GOT3 (cell line): ENCODE results near the gene ABCA6.
"Not testable (repeated sequence)": the region's sequence is repeated elsewhere in the genome, so short reads cannot be mapped to it uniquely, and the experiment has no call there.

ENCODE experiments used
- DNase-seq: peaks from one replicate; lab custom pipeline; 2025; ENCODE audit warnings: mixed read lengths; lab: John Stamatoyannopoulos, UW

ABCA6 gene

GRCh38 chr17:69141431-69142174 lies at the start of gene ABCA6:
Gene ABCA6 (minus strand): TSS chr17:69141895. CDS start chr17:69140703, 1,192 bp downstream.
- no peak for DNase-seq

GRCh38 chr17:69188796-69189195 lies 47.1 kb upstream of the ABCA6 start:
- DNase-seq = no peak

GRCh38 chr17:69188064-69188463 lies 46.4 kb upstream of the ABCA6 start:
- no peak for DNase-seq

GRCh38 chr17:69187294-69187693 lies 45.6 kb upstream of the ABCA6 start:
- DNase-seq = no peak

GRCh38 chr17:69179227-69179952 lies 37.7 kb upstream of the ABCA6 start:
- no peak for DNase-seq

- DNase-seq = no peak
Observed at GRCh38 chr17:69176457-69176795, 34.7 kb upstream of the ABCA6 start.

- DNase-seq = no peak
Observed at GRCh38 chr17:69175625-69176456, 34.1 kb upstream of the ABCA6 start.

GRCh38 chr17:69175262-69175624 lies 33.5 kb upstream of the ABCA6 start:
- DNase-seq = no peak

- no peak for DNase-seq
Observed at GRCh38 chr17:69173118-69173517, 31.4 kb upstream of the ABCA6 start.

- DNase-seq = no peak
Observed at GRCh38 chr17:69170377-69170776, 28.7 kb upstream of the ABCA6 start.

GRCh38 chr17:69168642-69169041 lies 26.9 kb upstream of the ABCA6 start:
- not testable (repeated sequence) for DNase-seq

GRCh38 chr17:69166957-69167356 lies 25.3 kb upstream of the ABCA6 start:
- no peak for DNase-seq

GRCh38 chr17:69164206-69164605 lies 22.5 kb upstream of the ABCA6 start:
- DNase-seq = no peak

- no peak for DNase-seq
Observed at GRCh38 chr17:69159418-69159817, 17.7 kb upstream of the ABCA6 start.

- no peak for DNase-seq
Observed at GRCh38 chr17:69154267-69154666, 12.6 kb upstream of the ABCA6 start.

- no peak for DNase-seq
Observed at GRCh38 chr17:69150333-69150732, 8.6 kb upstream of the ABCA6 start.

- DNase-seq = no peak
Observed at GRCh38 chr17:69147460-69147859, 5.8 kb upstream of the ABCA6 start.

- DNase-seq = no peak
Observed at GRCh38 chr17:69144331-69145255, 2.9 kb upstream of the ABCA6 start.

GRCh38 chr17:69143683-69144231 lies 2.1 kb upstream of the ABCA6 start:
- DNase-seq = no peak

GRCh38 chr17:69143151-69143550 lies 1.5 kb upstream of the ABCA6 start:
- DNase-seq = no peak

- DNase-seq = no peak
Observed at GRCh38 chr17:69142175-69142802, 594 bp upstream of the ABCA6 start.
